Esophagus muscularis mucosa (tissue), 4 donors: ENCODE data around the gene OR51I2. TPM values are rescaled to one million over a fixed set of nuclear protein-coding genes. Genes with fewer than 3 reads are reported as not detected.

Experiments
- DNase-seq: peaks from one replicate; pipeline ENCODE4 v3.0.0-alpha.2; 2017; ENCODE audit errors: extremely low spot score
- H3K27ac ChIP-seq, 4 donors: fragments of 200-600 bp; sonication (generic); replicated peaks in 1 of 4; 1 replicate in 3 of 4; 2 replicates in 1 of 4; pipeline ENCODE4 v1.5.1; 2016 to 2019; ENCODE audit warnings: mild to moderate bottlenecking in 1 of 4
- H3K27me3 ChIP-seq, 4 donors: fragments of 200-600 bp; sonication (generic); one replicate each; pipeline versions ENCODE4 v1.5.1 to v1.6.0; 2016 to 2019
- H3K36me3 ChIP-seq, 4 donors: fragments of 200-600 bp; sonication (generic); one replicate each; pipeline ENCODE4 v1.5.1; 2016 to 2019
- H3K4me1 ChIP-seq, 4 donors: fragments of 200-600 bp; sonication (generic); one replicate each; pipeline ENCODE4 v1.5.1; 2016 to 2019
- H3K4me3 ChIP-seq, 4 donors: fragments of 200-600 bp; sonication (generic); 1 replicate in 2 of 4; 2 replicates in 2 of 4; pipeline ENCODE4 v1.5.1; 2016 to 2019; ENCODE audit warnings: mild to moderate bottlenecking in 4 of 4, moderate library complexity in 1 of 4
- H3K9me3 ChIP-seq, 4 donors: fragments of 200-600 bp; sonication (generic); 1 replicate in 3 of 4; 2 replicates in 1 of 4; pipeline ENCODE4 v1.5.1; 2016 to 2019
- EP300 ChIP-seq: sonication (generic); formaldehyde crosslinking; IDR thresholded peaks from one replicate; pipeline ENCODE4 v1.6.1; 2017; ENCODE audit warnings: antibody characterized with exemption
- POLR2A ChIP-seq: fragments of 450-650 bp; IDR thresholded peaks from one replicate; pipeline ENCODE4 v1.6.1; 2017; ENCODE audit warnings: antibody characterized with exemption, moderate library complexity, mild to moderate bottlenecking, low read depth
- POLR2AphosphoS5 ChIP-seq, 2 donors: sonication (generic); formaldehyde crosslinking; IDR thresholded peaks; one replicate each; pipeline ENCODE4 v1.6.1; 2017; ENCODE audit warnings: antibody characterized with exemption in 2 of 2
- WGBS: methylation state at CpG from one replicate; pipeline ENCODE4 v1.1.5; 2018; 5-methylcytosine and 5-hydroxymethylcytosine counted together
- intact Hi-C: fragments of 100-400 bp; cut with DNase I; formaldehyde crosslinking; loops from one replicate; pipeline ENCODE4 v1.15.1; 2023
- total RNA-seq, 4 donors: library from RNA; depleted of rRNA; stranded (reverse); fragments of >200 nt; gene quantifications; one replicate each; pipeline versions ENCODE4 v1.1.0 to v1.2.1, GENCODE V29; 2016
- TF ChIP-seq, protein P1 (sequence below), 3 experiments: fragments of 200-600 bp in 2 of 3; fragments of 450-650 bp in 1 of 3; sonication (generic) in 2 of 3; IDR thresholded peaks; one replicate each; pipeline ENCODE4 v1.5.1; 2017 to 2019; ENCODE audit warnings: antibody characterized with exemption in 3 of 3, mild to moderate bottlenecking in 2 of 3, moderate library complexity in 1 of 3

OR51I2 gene
- total RNA-seq, 4 donors from 2014 or later, result not detected

DNA sequence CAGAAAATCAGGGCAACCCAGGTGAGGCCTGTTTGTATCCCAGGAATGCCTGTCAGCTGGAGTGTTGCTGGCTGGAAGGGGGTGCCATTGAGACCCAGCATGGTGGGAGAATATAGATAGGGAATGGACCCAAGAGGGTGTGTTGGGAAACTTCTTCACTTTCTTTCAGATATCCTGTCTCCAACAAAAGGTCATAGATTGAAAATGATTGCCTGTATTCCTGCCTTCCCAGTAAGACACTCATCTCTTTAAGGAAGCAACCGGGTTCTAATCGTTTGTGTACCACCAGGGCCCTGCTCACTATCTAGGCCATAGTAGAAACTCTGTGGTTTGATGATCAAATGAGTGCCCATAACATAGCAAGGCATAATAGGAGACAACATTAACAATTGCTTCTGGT, 7.7 kb upstream of the OR51I2 start, which contains the start of gene OR51I1:
Gene OR51I1, minus strand, starts transcription at position 101 of the 400 bp plus-strand sequence. Its CDS starts 0 bp downstream, at position 101.
- Histone ChIP-seq H3K4me1 (no peaks in the 10 kb centered on the region), H3K9me3 (no peaks in the 10 kb centered on the region), H3K27ac (no peak within 1 kb of the TSS), H3K27me3 (no peaks in the 10 kb centered on the region), H3K4me3 (no peak within 1 kb of the TSS), H3K36me3 (no peaks in the 10 kb centered on the region)
- DNase-seq, result no peak
- intact Hi-C loops, result no loop called here
- TF ChIP-seq, protein P1, sequence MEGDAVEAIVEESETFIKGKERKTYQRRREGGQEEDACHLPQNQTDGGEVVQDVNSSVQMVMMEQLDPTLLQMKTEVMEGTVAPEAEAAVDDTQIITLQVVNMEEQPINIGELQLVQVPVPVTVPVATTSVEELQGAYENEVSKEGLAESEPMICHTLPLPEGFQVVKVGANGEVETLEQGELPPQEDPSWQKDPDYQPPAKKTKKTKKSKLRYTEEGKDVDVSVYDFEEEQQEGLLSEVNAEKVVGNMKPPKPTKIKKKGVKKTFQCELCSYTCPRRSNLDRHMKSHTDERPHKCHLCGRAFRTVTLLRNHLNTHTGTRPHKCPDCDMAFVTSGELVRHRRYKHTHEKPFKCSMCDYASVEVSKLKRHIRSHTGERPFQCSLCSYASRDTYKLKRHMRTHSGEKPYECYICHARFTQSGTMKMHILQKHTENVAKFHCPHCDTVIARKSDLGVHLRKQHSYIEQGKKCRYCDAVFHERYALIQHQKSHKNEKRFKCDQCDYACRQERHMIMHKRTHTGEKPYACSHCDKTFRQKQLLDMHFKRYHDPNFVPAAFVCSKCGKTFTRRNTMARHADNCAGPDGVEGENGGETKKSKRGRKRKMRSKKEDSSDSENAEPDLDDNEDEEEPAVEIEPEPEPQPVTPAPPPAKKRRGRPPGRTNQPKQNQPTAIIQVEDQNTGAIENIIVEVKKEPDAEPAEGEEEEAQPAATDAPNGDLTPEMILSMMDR (IDR thresholded peaks at IDR 0.05), result no peak
- TF ChIP-seq POLR2AphosphoS5 (IDR thresholded peaks at IDR 0.05) (no peak), EP300 (no peak), POLR2A (no peak)
- 42% methylated on average over 2 of the region's 2 CpGs for WGBS

DNA sequence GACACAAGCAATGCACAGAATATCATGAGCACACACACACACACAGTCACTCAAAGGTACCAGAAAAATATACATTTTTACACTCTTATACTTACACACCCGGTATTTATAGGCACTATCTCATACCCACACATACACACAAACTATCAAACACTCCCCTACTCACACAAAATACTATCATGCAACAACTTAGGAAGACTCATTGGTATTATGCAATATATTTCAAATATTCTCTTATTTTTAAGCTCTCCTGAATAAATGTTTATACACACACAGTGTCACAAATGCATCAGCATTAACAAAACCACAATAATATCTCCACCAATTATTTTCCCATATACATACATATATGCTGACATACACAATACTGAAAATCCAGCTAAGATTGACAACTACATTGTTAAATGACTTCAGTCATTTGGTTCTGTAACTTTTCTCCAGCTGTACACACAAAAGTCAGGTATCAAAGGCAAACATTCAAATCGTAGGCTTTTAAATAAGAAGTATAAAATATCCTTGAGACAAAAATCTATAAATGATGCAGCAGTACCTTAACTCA, 5.2 kb upstream of the OR51I2 start:
- Histone ChIP-seq H3K4me3 (no peak overlapping the region), H3K9me3 (no peaks in the 10 kb centered on the region), H3K27ac (no peak overlapping the region), H3K4me1 (no peaks in the 10 kb centered on the region), H3K36me3 (no peaks in the 10 kb centered on the region), H3K27me3 (no peaks in the 10 kb centered on the region)
- TF ChIP-seq, protein P1 (IDR thresholded peaks at IDR 0.05), result no peak
- TF ChIP-seq POLR2AphosphoS5 (IDR thresholded peaks at IDR 0.05), result no peak
- no peak for TF ChIP-seq POLR2A
- intact Hi-C loops, result no loop called here
- DNase-seq, result no peak
- WGBS, result 72% methylated on average over 2 of the region's 2 CpGs

DNA sequence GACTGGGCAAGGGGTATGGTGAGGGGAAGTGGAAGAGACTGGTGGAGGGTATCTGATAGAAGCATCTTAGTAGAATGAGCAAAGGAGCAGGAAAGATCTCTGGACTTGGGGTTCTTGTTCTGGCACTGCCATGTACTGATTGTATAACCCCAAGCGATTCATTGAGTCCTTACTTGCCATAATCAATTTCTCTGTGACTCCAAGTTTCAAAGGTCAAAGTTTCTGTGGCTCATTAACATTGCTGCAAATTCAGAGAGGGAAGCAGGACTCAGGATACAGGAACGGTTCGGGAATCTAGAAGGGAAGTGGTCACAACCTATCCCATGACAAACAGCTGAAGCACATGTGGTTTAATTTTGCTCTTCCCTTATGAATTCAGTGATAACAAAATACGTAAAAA, 309 bp downstream of the OR51I2 start:
- Histone ChIP-seq H3K9me3 (no peaks in the 10 kb centered on the region), H3K27ac (no peak overlapping the region), H3K27me3 (no peaks in the 10 kb centered on the region), H3K4me1 (no peaks in the 10 kb centered on the region), H3K4me3 (no peak overlapping the region), H3K36me3 (no peaks in the 10 kb centered on the region)
- TF ChIP-seq, protein P1 (IDR thresholded peaks at IDR 0.05), result no peak
- TF ChIP-seq POLR2AphosphoS5 (IDR thresholded peaks at IDR 0.05) (no peak), POLR2A (no peak), EP300 (no peak)
- 78% methylated on average over 4 of the region's 4 CpGs for WGBS
- DNase-seq, result no peak
- intact Hi-C loops, result no loop called here

DNA sequence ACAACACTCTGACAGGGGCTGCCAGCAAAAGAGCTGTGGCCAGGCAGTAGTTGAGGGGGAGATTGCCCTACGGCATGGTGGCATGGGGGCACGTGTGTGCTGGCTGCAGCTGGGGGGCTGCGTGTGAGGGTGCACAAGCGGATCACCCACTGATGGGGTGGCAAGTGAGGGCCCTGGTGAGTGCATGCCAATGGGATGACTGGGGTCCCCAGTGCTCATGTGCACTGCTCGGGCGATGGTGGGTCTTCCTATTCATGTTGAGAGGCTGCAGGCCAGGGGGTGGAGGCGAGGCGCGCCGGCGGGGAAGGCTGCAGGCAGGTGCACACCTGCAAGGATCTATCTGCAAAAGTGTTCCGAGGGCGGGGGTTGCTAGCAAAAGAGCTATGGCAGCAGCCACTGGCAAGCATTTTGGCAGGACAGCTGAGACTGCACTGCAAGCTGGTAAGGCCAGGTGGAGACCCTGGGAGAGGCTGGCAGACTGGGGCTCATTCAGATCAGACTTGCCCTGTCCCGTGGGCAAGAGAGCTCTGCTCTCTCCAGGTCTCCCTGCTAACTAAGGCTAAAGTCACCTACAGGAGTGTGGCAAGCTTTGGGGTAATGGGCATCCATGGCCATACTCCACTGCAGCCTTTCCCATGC, 12.0 kb downstream of the OR51I2 start:
- intact Hi-C loops, result no loop called here
- WGBS, result 95% methylated on average over 10 of the region's 14 CpGs
- H3K36me3 ChIP-seq, result no peaks in the 10 kb centered on the region
- no peak overlapping the region for H3K4me3 ChIP-seq
- no peaks in the 10 kb centered on the region for H3K9me3 ChIP-seq
- TF ChIP-seq EP300 (no peak), POLR2A (no peak), POLR2AphosphoS5 (IDR thresholded peaks at IDR 0.05) (no peak)
- TF ChIP-seq, protein P1 (IDR thresholded peaks at IDR 0.05), result no peak
- no peaks in the 10 kb centered on the region for H3K4me1 ChIP-seq
- no peak overlapping the region for H3K27ac ChIP-seq
- DNase-seq, result no peak
- H3K27me3 ChIP-seq, result no peaks in the 10 kb centered on the region
